Measurements from ENCODE around the gene ANKMY2.
A peak's percentile ranks its signal among the peaks of the same experiment; 100 is the strongest.

The ANKMY2 gene

DNA sequence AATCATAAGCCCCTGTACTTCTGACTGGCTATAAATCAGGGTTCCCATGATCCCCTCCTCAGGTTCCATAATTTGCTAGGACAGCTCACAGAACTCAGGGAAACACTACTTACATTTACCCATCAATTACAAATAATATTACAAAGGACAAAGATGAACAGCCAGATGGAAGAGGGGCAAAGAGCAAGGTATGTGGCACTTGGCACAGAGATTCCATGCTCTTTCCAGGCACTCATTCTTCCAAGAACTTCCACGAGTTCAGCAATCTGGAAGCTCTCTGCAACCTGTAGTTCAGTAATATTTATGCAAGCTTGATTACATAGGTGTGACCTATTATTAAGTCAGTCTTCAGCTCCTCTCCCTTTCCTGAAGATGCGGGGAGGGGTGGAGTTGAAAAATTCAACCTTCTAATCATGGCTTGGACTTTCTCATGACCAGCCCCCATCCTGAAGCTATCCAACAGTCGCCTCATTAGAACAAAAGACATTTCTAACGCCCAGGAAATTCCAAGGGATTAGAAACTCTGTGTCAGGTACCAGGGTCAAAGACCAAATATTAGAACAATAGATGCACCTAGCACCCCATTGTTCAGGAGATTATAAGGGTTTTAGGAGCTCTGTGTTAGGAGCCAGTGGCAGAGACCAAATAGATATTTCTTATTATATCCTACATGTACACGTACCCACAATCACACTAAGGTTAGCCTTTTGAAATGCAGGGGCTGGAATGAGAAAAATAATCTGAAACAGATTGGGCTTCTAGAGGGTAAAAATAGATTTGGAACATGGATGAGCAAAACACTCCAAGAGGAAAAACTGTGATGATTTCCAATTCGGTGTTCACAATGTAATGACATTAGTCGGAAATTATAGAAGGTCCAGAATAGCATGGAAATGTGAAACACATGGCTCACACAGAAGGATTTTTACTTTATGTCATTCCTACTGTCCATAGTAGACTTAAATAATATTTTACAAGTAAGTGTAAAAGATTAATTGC, 7.0 kb downstream of the ANKMY2 start:
- Histone ChIP-seq H3K9me3 (ENCODE audit: low read length) (no peaks in the 10 kb centered on the region), H3K9ac (ENCODE audit: low read length) (no peak overlapping the region), H3K27ac (ENCODE audit: low read depth, low read length) (no peak overlapping the region), H3K4me1 (ENCODE audit: insufficient read depth, low read length) (peaks cover 49% of the 10 kb centered on the region), H3K4me3 (ENCODE audit: low read depth in 1 of 2, low read length in 2 of 2) (no peak overlapping the region), H3K36me3 (ENCODE audit: insufficient read depth, low read length) (no peaks in the 10 kb centered on the region), H3K27me3 (ENCODE audit: control insufficient read depth in 1 of 2, insufficient read depth in 2 of 2, low read length in 2 of 2) (no peaks in the 10 kb centered on the region)

DNA sequence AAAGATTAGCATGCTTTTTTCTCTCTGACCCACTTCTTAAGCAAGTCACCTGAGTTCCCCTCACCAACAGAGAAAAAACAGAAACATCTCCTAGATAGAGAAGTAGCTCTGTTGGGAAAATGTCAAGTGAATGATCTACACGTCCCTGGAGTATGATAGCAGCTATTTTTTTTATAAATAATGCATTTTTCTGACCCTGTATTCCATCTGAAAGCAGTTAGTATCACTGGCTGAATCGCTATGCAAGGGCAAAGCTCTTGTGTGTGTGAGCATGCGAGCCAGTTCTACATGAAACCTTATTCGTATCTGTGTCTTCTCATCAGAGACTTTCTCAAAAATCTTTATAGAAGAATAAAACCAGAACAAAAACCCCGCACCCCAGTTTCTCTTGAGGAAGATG, 8.2 kb downstream of the ANKMY2 start:
- Histone ChIP-seq H3K9ac (ENCODE audit: low read length) (no peak overlapping the region), H3K9me3 (ENCODE audit: low read length) (no peaks in the 10 kb centered on the region), H3K4me3 (ENCODE audit: low read depth in 1 of 2, low read length in 2 of 2) (no peak overlapping the region), H3K36me3 (ENCODE audit: insufficient read depth, low read length) (no peaks in the 10 kb centered on the region), H3K27ac (ENCODE audit: low read depth, low read length) (no peak overlapping the region), H3K4me1 (ENCODE audit: insufficient read depth, low read length) (peaks cover 39% of the 10 kb centered on the region), H3K27me3 (ENCODE audit: control insufficient read depth in 1 of 2, insufficient read depth in 2 of 2, low read length in 2 of 2) (no peaks in the 10 kb centered on the region)

DNA sequence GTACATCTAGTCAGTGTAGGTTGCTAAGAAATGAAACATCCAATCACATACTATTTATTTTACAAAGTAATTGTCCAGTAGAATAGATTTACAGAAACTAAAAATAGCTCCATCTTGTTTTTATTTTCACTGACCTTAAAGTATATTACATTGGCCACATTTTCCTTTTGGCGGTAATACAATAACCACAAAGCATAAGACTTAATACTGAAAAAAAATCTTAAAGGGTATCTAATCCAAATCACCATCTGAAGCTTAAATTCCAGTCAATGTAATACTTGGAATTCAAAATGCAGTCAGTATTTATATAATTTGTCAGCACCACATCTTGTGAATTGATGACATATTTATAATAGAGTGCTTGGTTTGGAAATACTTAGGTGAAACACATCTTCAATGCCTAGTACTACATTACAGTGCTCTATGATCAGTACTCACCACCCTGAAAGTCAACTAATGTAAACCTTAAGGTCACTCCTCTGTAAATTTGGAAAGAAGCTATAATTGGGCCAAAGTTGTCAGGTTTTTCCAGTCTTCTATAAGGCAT, 8.9 kb downstream of the ANKMY2 start:
- Histone ChIP-seq H3K4me1 (ENCODE audit: insufficient read depth, low read length) (peaks cover 32% of the 10 kb centered on the region), H3K9ac (ENCODE audit: low read length) (no peak overlapping the region), H3K4me3 (ENCODE audit: low read depth in 1 of 2, low read length in 2 of 2) (no peak overlapping the region), H3K9me3 (ENCODE audit: low read length) (no peaks in the 10 kb centered on the region), H3K27me3 (ENCODE audit: control insufficient read depth in 1 of 2, insufficient read depth in 2 of 2, low read length in 2 of 2) (no peaks in the 10 kb centered on the region), H3K36me3 (ENCODE audit: insufficient read depth, low read length) (no peaks in the 10 kb centered on the region), H3K27ac (ENCODE audit: low read depth, low read length) (peak overlapping the region; percentile 42)

DNA sequence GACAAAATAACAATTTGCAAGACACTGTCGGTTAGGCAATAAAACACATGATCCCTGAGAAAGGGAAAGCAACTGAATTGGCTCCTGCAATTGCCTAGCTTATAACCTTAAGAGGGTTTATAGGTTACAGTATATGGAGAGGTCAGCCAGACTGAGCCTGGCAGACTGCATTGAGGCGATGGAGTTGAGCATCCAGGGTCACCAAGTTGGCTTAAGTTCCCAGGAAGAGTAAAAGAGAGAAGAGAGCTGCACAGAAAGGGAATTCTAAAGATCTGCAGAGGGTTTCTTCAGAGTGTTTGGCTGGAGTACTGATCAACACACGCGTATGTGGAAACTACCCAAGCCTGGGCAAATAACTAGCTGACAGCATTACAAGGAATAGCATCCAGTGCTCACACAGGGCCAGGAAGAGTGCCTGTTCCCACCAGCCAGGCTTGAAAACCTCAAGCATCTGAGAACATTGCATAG, 11.2 kb downstream of the ANKMY2 start:
- no peak overlapping the region for H3K4me3 ChIP-seq (ENCODE audit: low read depth in 1 of 2, low read length in 2 of 2)

DNA sequence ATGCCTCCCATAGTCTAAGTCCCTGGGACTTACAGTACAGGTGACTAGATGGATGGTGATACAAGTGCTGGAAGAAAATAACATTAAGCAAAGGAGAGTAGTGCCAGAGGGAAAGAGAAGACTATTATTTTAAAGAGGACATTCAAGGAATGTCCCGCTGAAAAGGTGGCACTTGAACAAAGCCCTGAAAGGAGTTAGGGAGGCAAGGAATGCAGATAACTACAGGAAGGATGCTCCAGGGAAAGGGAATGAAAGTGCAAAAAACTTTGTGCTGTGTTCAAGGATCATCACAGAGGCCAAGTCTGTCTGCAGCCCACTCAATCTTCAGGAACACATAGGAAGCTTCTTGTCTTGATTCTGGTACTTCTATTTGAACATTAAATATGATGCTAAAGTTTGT, 14.9 kb downstream of the ANKMY2 start:
- Histone ChIP-seq H3K27me3 (ENCODE audit: control insufficient read depth in 1 of 2, insufficient read depth in 2 of 2, low read length in 2 of 2) (no peaks in the 10 kb centered on the region), H3K9me3 (ENCODE audit: low read length) (no peaks in the 10 kb centered on the region), H3K4me1 (ENCODE audit: insufficient read depth, low read length) (peaks cover 10% of the 10 kb centered on the region), H3K27ac (ENCODE audit: low read depth, low read length) (no peak overlapping the region), H3K4me3 (ENCODE audit: low read depth in 1 of 2, low read length in 2 of 2) (no peak overlapping the region), H3K36me3 (ENCODE audit: insufficient read depth, low read length) (no peaks in the 10 kb centered on the region), H3K9ac (ENCODE audit: low read length) (no peak overlapping the region)

More for the DNA sequence above, 11.2 kb downstream of the ANKMY2 start:
- Histone ChIP-seq H3K9me3 (ENCODE audit: low read length) (no peaks in the 10 kb centered on the region), H3K27ac (ENCODE audit: low read depth, low read length) (no peak overlapping the region), H3K36me3 (ENCODE audit: insufficient read depth, low read length) (no peaks in the 10 kb centered on the region), H3K9ac (ENCODE audit: low read length) (no peak overlapping the region), H3K27me3 (ENCODE audit: control insufficient read depth in 1 of 2, insufficient read depth in 2 of 2, low read length in 2 of 2) (no peaks in the 10 kb centered on the region), H3K4me1 (ENCODE audit: insufficient read depth, low read length) (peaks cover 32% of the 10 kb centered on the region)

DNA sequence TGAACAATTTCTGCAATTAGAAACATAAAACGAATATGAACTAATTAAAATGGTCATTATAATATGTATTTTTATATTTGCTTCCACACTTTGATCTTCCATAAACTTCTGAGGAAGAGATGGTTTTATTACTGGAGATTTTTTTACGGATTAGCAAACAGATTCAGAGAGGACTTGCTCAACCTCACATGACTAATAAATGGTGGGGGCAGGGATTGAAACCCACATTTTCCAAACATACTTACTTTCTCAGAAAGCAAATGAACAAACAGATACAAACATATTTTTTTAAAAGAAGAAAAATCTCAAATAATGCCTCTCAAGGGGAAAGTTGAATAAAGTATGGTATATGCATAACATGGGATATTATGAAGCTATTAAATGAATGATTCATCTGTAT, 18.3 kb downstream of the ANKMY2 start:
- no peaks in the 10 kb centered on the region for H3K4me1 ChIP-seq (ENCODE audit: insufficient read depth, low read length)
- H3K9ac ChIP-seq (ENCODE audit: low read length), result no peak overlapping the region
- H3K36me3 ChIP-seq (ENCODE audit: insufficient read depth, low read length), result peaks cover 20% of the 10 kb centered on the region
- no peaks in the 10 kb centered on the region for H3K9me3 ChIP-seq (ENCODE audit: low read length)
- no peak overlapping the region for H3K4me3 ChIP-seq (ENCODE audit: low read depth in 1 of 2, low read length in 2 of 2)
- no peaks in the 10 kb centered on the region for H3K27me3 ChIP-seq (ENCODE audit: control insufficient read depth in 1 of 2, insufficient read depth in 2 of 2, low read length in 2 of 2)
- no peak overlapping the region for H3K27ac ChIP-seq (ENCODE audit: low read depth, low read length)

DNA sequence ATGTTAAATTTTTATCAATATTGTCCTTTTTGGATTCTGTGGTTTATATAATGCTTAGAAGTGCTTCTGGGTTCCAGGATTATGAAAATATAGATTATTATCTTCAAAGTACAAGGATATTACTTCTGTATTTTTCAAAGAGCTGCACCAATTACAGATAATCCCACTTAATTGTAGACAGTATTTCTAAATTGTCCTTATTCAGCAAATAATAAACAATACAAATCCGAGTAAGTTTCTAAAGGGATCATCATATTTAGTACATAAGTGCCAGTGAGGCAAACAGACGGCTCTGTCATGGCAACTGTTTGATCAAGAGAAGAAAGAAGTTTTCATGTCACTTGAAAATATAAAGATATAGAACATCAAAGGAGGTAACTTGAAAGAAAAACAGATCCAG, 19.2 kb downstream of the ANKMY2 start:
- Histone ChIP-seq H3K27ac (ENCODE audit: low read depth, low read length) (no peak overlapping the region), H3K4me3 (ENCODE audit: low read depth in 1 of 2, low read length in 2 of 2) (no peak overlapping the region), H3K9me3 (ENCODE audit: low read length) (no peaks in the 10 kb centered on the region), H3K36me3 (ENCODE audit: insufficient read depth, low read length) (peaks cover 21% of the 10 kb centered on the region), H3K27me3 (ENCODE audit: control insufficient read depth in 1 of 2, insufficient read depth in 2 of 2, low read length in 2 of 2) (no peaks in the 10 kb centered on the region), H3K9ac (ENCODE audit: low read length) (no peak overlapping the region), H3K4me1 (ENCODE audit: insufficient read depth, low read length) (no peaks in the 10 kb centered on the region)

DNA sequence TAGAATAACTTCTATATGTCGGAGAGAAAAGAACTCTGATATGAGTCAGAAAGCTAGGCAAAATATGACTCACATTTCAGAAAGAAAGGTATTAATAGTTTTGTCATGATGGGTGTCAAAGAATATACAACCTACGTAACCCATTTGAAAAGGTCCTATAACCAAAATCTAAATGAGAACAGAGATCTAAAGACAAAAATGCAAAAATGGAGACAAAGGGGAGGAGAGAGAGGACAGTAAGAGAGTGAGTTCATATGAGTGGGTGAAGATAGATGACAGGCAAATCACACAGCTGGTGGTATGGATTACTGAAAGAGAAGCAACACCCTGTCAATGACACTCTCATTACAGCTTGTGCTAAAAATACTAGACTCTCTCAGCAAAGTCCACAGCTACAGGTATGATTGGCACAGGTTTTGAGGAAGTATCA, 25.6 kb downstream of the ANKMY2 start:
- Histone ChIP-seq H3K27me3 (ENCODE audit: control insufficient read depth in 1 of 2, insufficient read depth in 2 of 2, low read length in 2 of 2) (no peaks in the 10 kb centered on the region), H3K4me1 (ENCODE audit: insufficient read depth, low read length) (no peaks in the 10 kb centered on the region), H3K9me3 (ENCODE audit: low read length) (no peaks in the 10 kb centered on the region), H3K27ac (ENCODE audit: low read depth, low read length) (no peak overlapping the region), H3K4me3 (ENCODE audit: low read depth in 1 of 2, low read length in 2 of 2) (no peak overlapping the region), H3K9ac (ENCODE audit: low read length) (no peak overlapping the region), H3K36me3 (ENCODE audit: insufficient read depth, low read length) (peaks cover 32% of the 10 kb centered on the region)

DNA sequence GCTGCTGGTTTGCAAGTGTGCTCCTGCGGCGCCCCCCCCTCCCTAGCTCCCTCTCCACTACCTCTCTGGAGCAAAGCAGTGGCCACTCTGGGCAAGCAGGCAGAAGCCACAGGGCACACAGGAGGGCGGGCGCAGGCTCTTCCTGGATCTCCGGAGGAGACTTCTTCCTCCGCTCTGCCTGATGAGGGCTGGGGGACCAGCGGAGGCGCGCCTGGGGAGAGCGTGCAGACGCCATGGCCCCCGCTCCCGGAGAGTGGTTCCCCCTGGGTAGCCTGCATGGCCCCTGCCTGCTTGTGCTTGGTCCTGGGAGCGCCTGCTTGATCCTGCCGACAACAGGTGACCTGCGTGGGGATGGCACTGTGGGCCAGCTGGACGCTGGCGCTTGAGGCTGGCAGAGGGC, 29.0 kb downstream of the ANKMY2 start:
- Histone ChIP-seq H3K9me3 (ENCODE audit: low read length) (no peaks in the 10 kb centered on the region), H3K4me1 (ENCODE audit: insufficient read depth, low read length) (no peaks in the 10 kb centered on the region), H3K27ac (ENCODE audit: low read depth, low read length) (no peak overlapping the region), H3K4me3 (ENCODE audit: low read depth in 1 of 2, low read length in 2 of 2) (no peak overlapping the region), H3K27me3 (ENCODE audit: control insufficient read depth in 1 of 2, insufficient read depth in 2 of 2, low read length in 2 of 2) (no peaks in the 10 kb centered on the region), H3K36me3 (ENCODE audit: insufficient read depth, low read length) (peaks cover 39% of the 10 kb centered on the region), H3K9ac (ENCODE audit: low read length) (no peak overlapping the region)

DNA sequence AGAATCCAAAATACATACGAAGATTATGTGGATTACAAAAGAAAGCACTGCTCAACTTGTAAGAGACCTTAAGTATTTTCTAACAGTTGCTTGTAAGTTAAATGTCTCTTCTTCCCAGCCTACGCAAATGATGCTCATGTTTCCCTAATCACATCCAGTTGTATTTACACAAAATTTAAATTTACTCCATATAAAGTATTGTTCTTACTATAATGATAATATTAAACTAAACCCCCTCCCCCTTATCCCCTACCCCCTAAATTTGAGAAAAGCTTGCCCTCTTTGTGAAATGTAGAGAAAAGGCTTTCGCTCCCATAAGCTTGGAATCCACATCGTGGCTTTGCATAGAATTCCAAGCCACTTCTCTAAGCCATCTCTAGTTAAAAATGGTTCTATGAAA, 29.4 kb downstream of the ANKMY2 start:
- Histone ChIP-seq H3K4me3 (ENCODE audit: low read depth in 1 of 2, low read length in 2 of 2) (no peak overlapping the region), H3K4me1 (ENCODE audit: insufficient read depth, low read length) (no peaks in the 10 kb centered on the region), H3K9me3 (ENCODE audit: low read length) (no peaks in the 10 kb centered on the region), H3K9ac (ENCODE audit: low read length) (no peak overlapping the region), H3K27ac (ENCODE audit: low read depth, low read length) (no peak overlapping the region), H3K36me3 (ENCODE audit: insufficient read depth, low read length) (peaks cover 40% of the 10 kb centered on the region), H3K27me3 (ENCODE audit: control insufficient read depth in 1 of 2, insufficient read depth in 2 of 2, low read length in 2 of 2) (no peaks in the 10 kb centered on the region)

DNA sequence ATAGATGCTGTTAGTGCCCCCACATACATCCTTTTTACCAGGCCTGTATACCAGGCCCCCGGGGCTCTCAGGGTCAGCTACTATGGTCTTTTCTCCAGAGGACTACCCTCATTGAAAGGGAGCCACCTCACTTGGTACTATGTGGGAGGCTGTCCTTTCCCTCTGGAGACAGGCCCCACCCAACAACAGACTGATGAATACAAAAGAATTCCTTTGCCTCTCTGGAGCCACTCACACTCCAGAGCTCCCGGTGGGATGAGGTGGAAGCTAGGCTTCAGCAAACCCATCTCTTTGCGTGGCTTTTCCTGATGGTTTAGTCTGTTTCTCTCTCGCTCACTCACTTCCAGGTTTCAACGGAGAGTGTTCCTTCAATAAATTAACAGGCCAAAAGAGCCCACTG, 30.3 kb downstream of the ANKMY2 start:
- H3K36me3 ChIP-seq (ENCODE audit: insufficient read depth, low read length), result peaks cover 39% of the 10 kb centered on the region
- H3K9ac ChIP-seq (ENCODE audit: low read length), result no peak overlapping the region
- H3K27me3 ChIP-seq (ENCODE audit: control insufficient read depth in 1 of 2, insufficient read depth in 2 of 2, low read length in 2 of 2), result no peaks in the 10 kb centered on the region
- no peak overlapping the region for H3K4me3 ChIP-seq (ENCODE audit: low read depth in 1 of 2, low read length in 2 of 2)
- H3K27ac ChIP-seq (ENCODE audit: low read depth, low read length), result no peak overlapping the region
- H3K9me3 ChIP-seq (ENCODE audit: low read length), result no peaks in the 10 kb centered on the region
- no peaks in the 10 kb centered on the region for H3K4me1 ChIP-seq (ENCODE audit: insufficient read depth, low read length)
